ENCODE measurements around the gene SIAH1. TPM values are rescaled to one million over a fixed set of nuclear protein-coding genes. Genes with fewer than 3 reads are reported as not detected.

SIAH1 gene
- total and polyA plus RNA-seq, 9 of the 15 experiments (the other 6 are each of a cell fraction or from before 2014, with no cell fraction given), result 4.1 to 14.3 (median 12.5) TPM

- no peak overlapping the region for H2AFZ ChIP-seq (ENCODE audit: low read depth, low read length)
- POLR2A ChIA-PET, result interaction anchor here (0.7 to 1.1 kb wide), 2 partner anchors 10 to 243 kb away, joined by 3 read pairs; no protein-coding TSS in a partner anchor
- H4K20me1 ChIP-seq (replicated peaks; ENCODE audit: control insufficient read depth, insufficient read depth, low read length), result no peaks in the 10 kb centered on the region
- no peak overlapping the region for H3K27ac ChIP-seq (ENCODE audit: extremely low read depth, low read depth, low read length)
- DNase-seq (ENCODE audit: extremely low read depth in 1 of 4, low spot score in 3 of 4) (no peak), FAIRE-seq (no peak), ATAC-seq (no peak)
- intact Hi-C loops (cut with micrococcal nuclease) (no loop called here), in situ Hi-C loops (cut with MboI) (no loop called here)
- no peaks in the 10 kb centered on the region for H3K9me3 ChIP-seq (replicated peaks; ENCODE audit: control insufficient read depth, insufficient read depth, low read depth, low read length)
- no peaks in the 10 kb centered on the region for H3K4me1 ChIP-seq (replicated peaks in 1 of 2; ENCODE audit: control insufficient read depth in 2 of 2, insufficient read depth in 2 of 2, low read length in 2 of 2)
- H3K36me3 ChIP-seq (ENCODE audit: control insufficient read depth, insufficient read depth, low read length), result peaks cover 22% of the 10 kb centered on the region; the same call in 2 of the 3 replicates
- no peak overlapping the region for H3K4me3 ChIP-seq
- no peak overlapping the region for H3K9ac ChIP-seq (ENCODE audit: insufficient read depth in 1 of 2, low read depth in 2 of 2, low read length in 2 of 2)
- 87% methylated on average over 2 of the region's 2 CpGs for WGBS (ENCODE audit: insufficient coverage, low coverage, missing lambda C conversion rate)
- no peaks in the 10 kb centered on the region for H3K79me2 ChIP-seq (ENCODE audit: control insufficient read depth, insufficient read depth, low read length)
- no TSS peak for BruUV-seq (replicated peaks)
- no peaks in the 10 kb centered on the region for H3K27me3 ChIP-seq (ENCODE audit: control insufficient read depth in 2 of 2, insufficient read depth in 2 of 2, low read length in 2 of 2)
- H3K9me1 ChIP-seq (ENCODE audit: control insufficient read depth, insufficient read depth, low read length), result no peaks in the 10 kb centered on the region
- CTCF ChIA-PET (ENCODE audit: low intra/inter-chr PET ratio), result no interaction called here
- TF ChIP-seq FUS (optimal IDR thresholded peaks at IDR 0.05; ENCODE audit: low read depth, low read length) (no peak), EGR1 (conservative IDR thresholded peaks at IDR 0.05) (peak; percentile 51; the same call in 1 of the 2 replicates)
- H3K4me2 ChIP-seq (ENCODE audit: insufficient read depth, low read length), result no peak overlapping the region
These were observed 63.7 kb downstream of the SIAH1 start for GRCh38 chr16:48321317-48322036.

DNA sequence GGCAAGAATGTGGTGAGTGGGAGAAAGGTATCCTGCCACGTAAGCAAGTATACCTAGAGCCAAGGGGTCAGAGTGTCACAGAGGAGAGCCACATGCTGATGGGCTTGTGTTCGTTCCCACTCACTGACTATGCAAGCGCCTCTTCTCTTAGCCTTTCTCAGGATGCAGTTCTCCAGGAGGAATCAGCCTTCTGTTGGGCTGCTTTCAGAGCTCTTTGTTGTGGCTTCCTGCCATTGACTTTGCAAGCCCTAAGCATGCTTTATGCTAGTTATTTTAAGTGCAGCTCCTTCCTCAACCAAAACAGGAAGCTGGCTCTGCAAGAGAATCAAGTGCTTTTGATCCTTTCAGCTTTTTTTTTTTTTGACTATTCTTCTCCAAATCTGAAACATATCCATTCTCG is 66.6 kb downstream of the SIAH1 start:
- Histone ChIP-seq H2AFZ (ENCODE audit: low read depth, low read length) (no peak overlapping the region), H3K9me3 (replicated peaks; ENCODE audit: control insufficient read depth, insufficient read depth, low read depth, low read length) (no peaks in the 10 kb centered on the region; the same call in 1 of the 2 replicates), H4K20me1 (replicated peaks; ENCODE audit: control insufficient read depth, insufficient read depth, low read length) (no peaks in the 10 kb centered on the region), H3K4me1 (replicated peaks in 1 of 2; ENCODE audit: control insufficient read depth in 2 of 2, insufficient read depth in 2 of 2, low read length in 2 of 2) (no peaks in the 10 kb centered on the region), H3K79me2 (ENCODE audit: control insufficient read depth, insufficient read depth, low read length) (no peaks in the 10 kb centered on the region), H3K4me2 (ENCODE audit: insufficient read depth, low read length) (no peak overlapping the region), H3K27ac (ENCODE audit: extremely low read depth, low read depth, low read length) (no peak overlapping the region), H3K9me1 (ENCODE audit: control insufficient read depth, insufficient read depth, low read length) (no peaks in the 10 kb centered on the region), H3K36me3 (ENCODE audit: control insufficient read depth, insufficient read depth, low read length) (peaks cover 23% of the 10 kb centered on the region), H3K27me3 (ENCODE audit: control insufficient read depth in 2 of 2, insufficient read depth in 2 of 2, low read length in 2 of 2) (no peaks in the 10 kb centered on the region), H3K4me3 (no peak overlapping the region), H3K9ac (ENCODE audit: insufficient read depth in 1 of 2, low read depth in 2 of 2, low read length in 2 of 2) (no peak overlapping the region)
- in situ Hi-C loops (cut with MboI), result no loop called here
- no peak for DNase-seq (ENCODE audit: extremely low read depth in 1 of 4, low spot score in 3 of 4)
- POLR2A ChIA-PET, result interaction anchor here (0.6 to 1.7 kb wide), 2 partner anchors 8 to 225 kb away, joined by 5 to 10 read pairs; no protein-coding TSS in a partner anchor
- CTCF ChIA-PET (ENCODE audit: low intra/inter-chr PET ratio), result interaction anchor here (0.6 kb wide), 1 partner anchor 1190 kb away, joined by 3 read pairs; no protein-coding TSS in a partner anchor
- intact Hi-C loops (cut with micrococcal nuclease), result no loop called here
- TF ChIP-seq SMARCA4 (IDR thresholded peaks at IDR 0.05) (no peak), ZNF583 (CRISPR knock-in tag; IDR thresholded peaks at IDR 0.05) (no peak), SAFB2 (IDR thresholded peaks at IDR 0.05; ENCODE audit: borderline replicate concordance, low read depth, low read length, severe bottlenecking) (no peak), KAT8 (IDR thresholded peaks at IDR 0.05; ENCODE audit: low read depth) (no peak)
- TF ChIP-seq, protein P1, sequence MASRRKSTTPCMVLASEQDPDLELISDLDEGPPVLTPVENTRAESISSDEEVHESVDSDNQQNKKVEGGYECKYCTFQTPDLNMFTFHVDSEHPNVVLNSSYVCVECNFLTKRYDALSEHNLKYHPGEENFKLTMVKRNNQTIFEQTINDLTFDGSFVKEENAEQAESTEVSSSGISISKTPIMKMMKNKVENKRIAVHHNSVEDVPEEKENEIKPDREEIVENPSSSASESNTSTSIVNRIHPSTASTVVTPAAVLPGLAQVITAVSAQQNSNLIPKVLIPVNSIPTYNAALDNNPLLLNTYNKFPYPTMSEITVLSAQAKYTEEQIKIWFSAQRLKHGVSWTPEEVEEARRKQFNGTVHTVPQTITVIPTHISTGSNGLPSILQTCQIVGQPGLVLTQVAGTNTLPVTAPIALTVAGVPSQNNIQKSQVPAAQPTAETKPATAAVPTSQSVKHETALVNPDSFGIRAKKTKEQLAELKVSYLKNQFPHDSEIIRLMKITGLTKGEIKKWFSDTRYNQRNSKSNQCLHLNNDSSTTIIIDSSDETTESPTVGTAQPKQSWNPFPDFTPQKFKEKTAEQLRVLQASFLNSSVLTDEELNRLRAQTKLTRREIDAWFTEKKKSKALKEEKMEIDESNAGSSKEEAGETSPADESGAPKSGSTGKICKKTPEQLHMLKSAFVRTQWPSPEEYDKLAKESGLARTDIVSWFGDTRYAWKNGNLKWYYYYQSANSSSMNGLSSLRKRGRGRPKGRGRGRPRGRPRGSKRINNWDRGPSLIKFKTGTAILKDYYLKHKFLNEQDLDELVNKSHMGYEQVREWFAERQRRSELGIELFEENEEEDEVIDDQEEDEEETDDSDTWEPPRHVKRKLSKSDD (conservative IDR thresholded peaks at IDR 0.05; ENCODE audit: low read length), result no peak
- BruUV-seq (replicated peaks), result no TSS peak
- ATAC-seq, result no peak
- 92% methylated on average over 4 of the region's 4 CpGs for WGBS (ENCODE audit: insufficient coverage, low coverage, missing lambda C conversion rate)
- no peak for FAIRE-seq

Measured in K562 (cell line).